Lower leg skin (tissue), 3 donors: Measurements from ENCODE around the gene MAN2A2.

Experiments
- POLR2A ChIP-seq, 2 donors: fragments of 450-650 bp; IDR thresholded peaks; one replicate each; pipeline ENCODE4 v1.6.1; 2016 to 2017; ENCODE audit warnings: antibody characterized with exemption in 2 of 2, mild to moderate bottlenecking in 1 of 2, moderate library complexity in 1 of 2
- TF ChIP-seq, protein P1 (sequence below), 3 donors: fragments of 450-650 bp; IDR thresholded peaks; one replicate each; pipeline ENCODE4 v1.5.1; 2016; ENCODE audit warnings: antibody characterized with exemption in 3 of 3, mild to moderate bottlenecking in 3 of 3, moderate library complexity in 2 of 3

DNA sequence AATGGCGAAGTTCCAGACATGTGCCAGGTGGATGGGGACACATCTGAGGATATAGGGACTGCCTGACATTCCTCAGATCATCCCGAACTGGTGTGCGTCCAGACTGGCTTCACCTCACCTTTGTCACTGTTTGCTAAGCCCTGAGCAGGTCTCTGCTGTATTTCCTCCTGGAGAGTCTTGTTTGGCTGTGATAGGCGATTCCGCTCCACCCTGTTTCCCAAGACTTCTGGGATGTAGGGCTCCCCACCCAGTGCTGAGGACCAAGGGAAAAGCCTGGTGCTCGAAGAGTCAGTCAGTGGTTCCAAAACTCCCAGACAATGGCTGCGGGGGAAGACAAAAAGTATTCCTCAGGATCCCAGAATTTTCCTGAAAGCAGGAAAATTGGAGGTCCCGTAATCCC, 45.8 kb upstream of the MAN2A2 start:
- no peak for TF ChIP-seq POLR2A (IDR thresholded peaks at IDR 0.05)
- TF ChIP-seq, protein P1, sequence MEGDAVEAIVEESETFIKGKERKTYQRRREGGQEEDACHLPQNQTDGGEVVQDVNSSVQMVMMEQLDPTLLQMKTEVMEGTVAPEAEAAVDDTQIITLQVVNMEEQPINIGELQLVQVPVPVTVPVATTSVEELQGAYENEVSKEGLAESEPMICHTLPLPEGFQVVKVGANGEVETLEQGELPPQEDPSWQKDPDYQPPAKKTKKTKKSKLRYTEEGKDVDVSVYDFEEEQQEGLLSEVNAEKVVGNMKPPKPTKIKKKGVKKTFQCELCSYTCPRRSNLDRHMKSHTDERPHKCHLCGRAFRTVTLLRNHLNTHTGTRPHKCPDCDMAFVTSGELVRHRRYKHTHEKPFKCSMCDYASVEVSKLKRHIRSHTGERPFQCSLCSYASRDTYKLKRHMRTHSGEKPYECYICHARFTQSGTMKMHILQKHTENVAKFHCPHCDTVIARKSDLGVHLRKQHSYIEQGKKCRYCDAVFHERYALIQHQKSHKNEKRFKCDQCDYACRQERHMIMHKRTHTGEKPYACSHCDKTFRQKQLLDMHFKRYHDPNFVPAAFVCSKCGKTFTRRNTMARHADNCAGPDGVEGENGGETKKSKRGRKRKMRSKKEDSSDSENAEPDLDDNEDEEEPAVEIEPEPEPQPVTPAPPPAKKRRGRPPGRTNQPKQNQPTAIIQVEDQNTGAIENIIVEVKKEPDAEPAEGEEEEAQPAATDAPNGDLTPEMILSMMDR (IDR thresholded peaks at IDR 0.05) = no peak
